ENCODE measurements around the gene EREG.

The EREG gene

GRCh38 chr4:74364652-74365491 is at the start of gene EREG:
Gene EREG, plus strand, starts transcription at chr4:74365145. Its CDS starts 164 bp downstream, at chr4:74365309.
- DNase-seq (ENCODE audit: low read depth in 2 of 2, low spot score in 1 of 2): no peak

DNA sequence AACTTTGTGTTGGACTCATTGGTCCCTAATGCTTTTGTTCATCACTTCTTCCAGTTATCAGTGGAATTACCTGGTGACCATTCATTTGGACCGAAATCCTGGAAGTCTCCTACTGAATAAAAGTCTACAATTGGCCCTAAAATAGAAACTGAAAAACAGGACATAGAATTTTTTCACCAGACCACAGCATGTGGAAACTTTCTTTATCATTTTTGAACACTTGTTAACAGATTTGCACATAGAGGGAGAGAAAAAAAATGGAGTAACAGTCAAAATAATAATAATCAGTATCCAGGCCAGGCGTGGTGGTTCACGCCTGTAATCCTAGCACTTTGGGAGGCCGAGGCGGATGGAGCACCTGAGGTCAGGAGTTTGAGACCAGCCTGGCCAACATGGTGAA is 49.6 kb upstream of the EREG start:
- DNase-seq (ENCODE audit: low read depth in 2 of 2, low spot score in 1 of 2): no peak

DNA sequence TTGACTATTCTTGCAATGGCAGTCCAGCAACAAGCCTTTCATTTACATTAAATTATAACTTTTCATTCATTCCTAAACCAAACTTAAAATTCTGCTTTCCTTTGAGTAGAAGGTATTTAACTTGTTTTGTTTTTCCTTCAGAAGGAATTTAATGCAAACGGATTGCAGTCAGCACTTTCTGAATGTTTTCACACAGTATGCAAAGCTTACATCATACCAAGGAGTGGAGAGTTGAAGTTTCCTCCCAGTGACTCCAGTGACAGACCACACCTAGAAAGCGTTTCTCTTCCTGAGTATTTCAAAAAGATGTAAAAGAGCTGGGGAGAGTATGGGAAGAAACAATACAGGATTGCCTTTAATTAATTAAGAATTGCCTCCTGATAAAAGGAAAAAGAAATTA is 48.5 kb upstream of the EREG start:
- no peak for DNase-seq (ENCODE audit: low read depth in 2 of 2, low spot score in 1 of 2)

GRCh38 chr4:74317616-74318246 is 47.2 kb upstream of the EREG start:
- no peak for DNase-seq (ENCODE audit: low read depth in 2 of 2, low spot score in 1 of 2)

DNA sequence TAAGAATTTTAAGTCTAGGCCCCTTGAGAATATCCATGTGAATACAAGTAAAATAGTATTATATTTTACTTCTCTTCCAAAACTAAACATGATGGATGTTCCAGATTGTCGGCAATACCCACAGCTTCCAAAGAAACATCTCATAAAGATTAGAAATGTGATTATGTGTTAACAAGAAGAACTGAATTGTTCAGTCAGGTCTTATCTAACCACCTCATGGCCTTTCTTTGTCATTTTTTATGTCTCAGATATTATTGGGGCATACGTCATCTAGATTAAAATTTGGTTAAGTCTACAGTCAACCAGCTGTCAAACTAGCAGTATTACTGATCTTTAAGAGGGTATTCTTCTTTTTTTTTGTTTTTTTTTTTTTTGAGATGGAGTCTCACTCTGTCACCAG is 46.7 kb upstream of the EREG start:
- DNase-seq (ENCODE audit: low read depth in 2 of 2, low spot score in 1 of 2): no peak

GRCh38 chr4:74319470-74319869 is 45.5 kb upstream of the EREG start:
- DNase-seq (ENCODE audit: low read depth in 2 of 2, low spot score in 1 of 2): no peak

GRCh38 chr4:74320559-74321118 is 44.3 kb upstream of the EREG start:
- no peak for DNase-seq (ENCODE audit: low read depth in 2 of 2, low spot score in 1 of 2)

- no peak for DNase-seq (ENCODE audit: low read depth in 2 of 2, low spot score in 1 of 2)
Measured at GRCh38 chr4:74322301-74322700, 42.6 kb upstream of the EREG start.

DNA sequence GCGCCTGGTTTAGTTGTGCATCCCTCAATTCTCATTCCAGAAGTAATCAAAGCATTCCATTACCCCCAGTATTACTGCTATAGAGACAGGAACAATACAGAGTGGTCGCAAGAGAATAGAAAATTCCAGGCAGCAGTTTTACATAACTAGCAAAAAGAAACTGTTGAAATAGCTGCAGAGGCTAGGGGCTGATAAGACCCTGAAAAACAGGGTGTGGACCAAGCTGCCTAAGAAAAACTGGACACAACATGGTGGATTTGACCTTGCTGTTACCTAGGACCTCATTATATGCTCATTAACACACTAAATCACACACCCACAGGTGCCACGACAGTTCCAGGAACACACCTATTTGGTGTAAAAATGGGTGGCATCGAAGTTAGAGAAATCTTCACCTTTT is 41.3 kb upstream of the EREG start:
- no peak for DNase-seq (ENCODE audit: low read depth in 2 of 2, low spot score in 1 of 2)

DNA sequence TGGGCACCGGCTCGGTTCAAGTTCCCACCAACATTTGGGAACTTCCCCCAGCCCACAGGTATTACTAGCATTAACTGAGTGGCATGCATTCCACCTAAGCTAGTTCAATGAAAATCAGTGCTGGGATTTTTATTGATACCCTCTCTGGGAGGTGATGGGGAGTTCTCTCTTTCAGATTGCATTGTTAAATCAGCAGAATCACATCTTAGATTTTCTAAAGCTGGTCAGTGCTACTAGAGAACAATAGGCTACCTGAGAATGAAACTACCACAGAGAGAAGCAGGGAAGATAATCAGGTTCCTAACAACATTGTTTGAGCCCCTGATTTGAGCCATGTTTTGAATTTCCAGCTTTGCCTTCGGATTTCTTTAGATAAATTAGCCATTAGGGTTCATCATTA is 40.7 kb upstream of the EREG start:
- no peak for DNase-seq (ENCODE audit: low read depth in 2 of 2, low spot score in 1 of 2)

DNA sequence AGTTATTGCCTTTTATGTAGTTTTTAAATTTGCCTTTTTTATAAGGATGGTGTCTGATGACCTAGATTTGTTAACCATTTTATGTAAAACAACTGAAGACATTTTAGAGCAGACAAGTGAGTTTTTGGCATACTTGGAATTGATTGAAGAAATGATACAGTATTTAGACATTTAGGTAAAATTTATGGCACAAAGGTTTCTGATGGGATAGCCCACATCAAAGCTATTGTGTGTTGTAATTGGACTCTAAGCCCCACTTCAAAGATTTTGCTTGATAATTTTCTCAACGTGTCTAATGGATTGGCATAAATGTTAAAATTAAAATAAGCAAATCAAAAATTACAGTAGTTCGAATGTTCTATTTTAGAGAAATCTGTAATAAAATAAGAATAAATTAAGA is 39.1 kb upstream of the EREG start:
- DNase-seq (ENCODE audit: low read depth in 2 of 2, low spot score in 1 of 2): no peak

DNA sequence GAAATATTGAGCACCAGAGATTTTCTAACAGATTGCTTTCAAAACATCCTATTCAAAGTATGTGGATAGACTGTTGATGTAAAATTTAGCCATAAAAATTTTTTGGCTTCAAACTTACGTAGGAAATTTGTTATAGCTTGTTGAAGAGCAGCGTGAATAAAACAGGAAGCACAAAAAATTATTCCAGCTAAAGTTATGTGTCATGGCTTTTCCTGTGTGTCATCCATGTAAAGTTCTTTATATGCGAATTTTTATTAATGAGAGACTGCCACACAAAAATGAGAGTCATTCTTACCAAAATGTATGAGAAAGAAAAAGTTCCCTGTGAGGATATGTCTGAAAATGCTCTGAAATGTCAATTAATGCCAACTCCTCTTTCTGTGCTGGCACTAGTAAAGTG is 37.2 kb upstream of the EREG start:
- no peak for DNase-seq (ENCODE audit: low read depth in 2 of 2, low spot score in 1 of 2)

- no peak for DNase-seq (ENCODE audit: low read depth in 2 of 2, low spot score in 1 of 2)
Measured at GRCh38 chr4:74328501-74328900, 36.4 kb upstream of the EREG start.

GRCh38 chr4:74329307-74329706 is 35.6 kb upstream of the EREG start:
- DNase-seq (ENCODE audit: low read depth in 2 of 2, low spot score in 1 of 2): no peak

- DNase-seq (ENCODE audit: low read depth in 2 of 2, low spot score in 1 of 2): no peak
Measured at GRCh38 chr4:74330295-74330750, 34.6 kb upstream of the EREG start.

GRCh38 chr4:74331252-74331651 is 33.7 kb upstream of the EREG start:
- no peak for DNase-seq (ENCODE audit: low read depth in 2 of 2, low spot score in 1 of 2)

- no peak for DNase-seq (ENCODE audit: low read depth in 2 of 2, low spot score in 1 of 2)
Measured at GRCh38 chr4:74331944-74332343, 33.0 kb upstream of the EREG start.

- DNase-seq (ENCODE audit: low read depth in 2 of 2, low spot score in 1 of 2): no peak
Measured at GRCh38 chr4:74334636-74335035, 30.3 kb upstream of the EREG start.

GRCh38 chr4:74335341-74336021 is 29.5 kb upstream of the EREG start:
- no peak for DNase-seq (ENCODE audit: low read depth in 2 of 2, low spot score in 1 of 2)

- no peak for DNase-seq (ENCODE audit: low read depth in 2 of 2, low spot score in 1 of 2)
Measured at GRCh38 chr4:74338792-74339333, 26.1 kb upstream of the EREG start.

GRCh38 chr4:74339501-74339900 is 25.4 kb upstream of the EREG start:
- no peak for DNase-seq (ENCODE audit: low read depth in 2 of 2, low spot score in 1 of 2)

All from stimulated activated CD8-positive, alpha-beta memory T cell treated with anti-CD3 and anti-CD28 coated beads, Interleukin-4, amount 100 ng/mL, for 1 hour (primary cell).